OCI-LY3 (cell line): Measurements from ENCODE around the gene PROM1.

Source experiments
- H2AFZ ChIP-seq: fragments of 200-600, 300-600 bp; shearing (Covaris generic); 2 replicates; pipeline ENCODE4 v1.6.0; 2014; ENCODE audit warnings: antibody characterized with exemption, low read depth, low read length
- H3K27ac ChIP-seq: fragments of 200-600, 300-600 bp; sonication (generic); 2 replicates; pipeline ENCODE4 v1.5.1; 2014; ENCODE audit warnings: mild to moderate bottlenecking, low read length, moderate library complexity, mixed read lengths
- H3K27me3 ChIP-seq: fragments of 200-600, 300-600 bp; sonication (generic); 2 replicates; pipeline ENCODE4 v1.6.1; 2014; ENCODE audit warnings: low read depth, low read length, mixed read lengths
- H3K36me3 ChIP-seq: fragments of 200-600, 300-600 bp; sonication (generic); replicated peaks from 2 replicates; pipeline ENCODE3; 2014; ENCODE audit warnings: low read depth, low read length, mixed read lengths
- H3K4me1 ChIP-seq: fragments of 300-600, 200-600 bp; sonication (generic); 2 replicates; pipeline ENCODE4 v1.6.1; 2014; ENCODE audit warnings: low read length, mixed read lengths
- H3K4me2 ChIP-seq: fragments of 200-600, 300-600 bp; sonication (generic); 2 replicates; pipeline ENCODE4 v1.6.1; 2014; ENCODE audit warnings: low read length, mixed read lengths
- H3K4me3 ChIP-seq: fragments of 300-600, 200-600 bp; sonication (generic); 2 replicates; pipeline ENCODE4 v1.5.1; 2014; ENCODE audit warnings: antibody characterized with exemption, mild to moderate bottlenecking, low read length, moderate library complexity
- H3K79me2 ChIP-seq: fragments of 300-600, 200-600 bp; shearing (Covaris generic); 2 replicates; pipeline ENCODE4 v1.6.1; 2014; ENCODE audit warnings: mild to moderate bottlenecking, low read length, mixed read lengths
- H3K9ac ChIP-seq: fragments of 300-600, 200-600 bp; shearing (Covaris generic); 2 replicates; pipeline ENCODE4 v1.6.0; 2014; ENCODE audit warnings: mild to moderate bottlenecking, low read length, moderate library complexity
- H3K9me3 ChIP-seq: fragments of 200-600, 300-600 bp; shearing (Covaris generic); 2 replicates; pipeline ENCODE4 v1.6.1; 2014; ENCODE audit warnings: low read length, mixed read lengths; ENCODE audit not compliant: insufficient read depth
- H4K20me1 ChIP-seq: fragments of 200-600, 300-600 bp; sonication (generic); 2 replicates; pipeline ENCODE4 v1.6.1; 2016; ENCODE audit warnings: low read length, mixed read lengths; ENCODE audit not compliant: insufficient read depth
- EZH2phosphoT487 ChIP-seq: fragments of 200-600 bp; shearing (Covaris generic); IDR thresholded peaks from 2 replicates; pipeline ENCODE4 v1.6.1; 2018; ENCODE audit warnings: antibody characterized with exemption, mixed run types, low read depth
- TF ChIP-seq, protein P1 (sequence below): fragments of 200-600, 300-600 bp; sonication (generic); IDR thresholded peaks from 2 replicates; pipeline ENCODE4 v1.5.1; 2014; ENCODE audit warnings: antibody characterized with exemption, low read length, low read depth

Gene PROM1

DNA sequence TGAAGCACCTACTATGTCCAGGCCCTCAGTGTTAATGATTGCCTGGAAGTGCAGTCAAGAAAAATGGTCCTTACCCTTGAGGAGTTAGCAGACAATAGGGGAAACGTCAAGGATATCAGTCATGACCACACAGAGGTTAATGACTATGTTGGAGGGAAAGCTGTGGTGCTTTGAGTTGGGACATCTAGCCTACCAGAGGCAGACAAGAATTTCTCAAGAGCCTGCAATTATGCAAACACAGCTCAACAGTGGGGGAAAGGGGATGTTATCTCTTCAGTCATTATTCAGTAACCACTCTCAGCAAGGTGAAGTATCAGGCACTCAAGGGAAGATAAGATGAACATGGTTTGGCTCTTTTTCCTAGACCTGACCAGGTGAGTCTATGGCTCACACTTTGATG is 138.3 kb downstream of the PROM1 start:
- TF ChIP-seq, protein P1, sequence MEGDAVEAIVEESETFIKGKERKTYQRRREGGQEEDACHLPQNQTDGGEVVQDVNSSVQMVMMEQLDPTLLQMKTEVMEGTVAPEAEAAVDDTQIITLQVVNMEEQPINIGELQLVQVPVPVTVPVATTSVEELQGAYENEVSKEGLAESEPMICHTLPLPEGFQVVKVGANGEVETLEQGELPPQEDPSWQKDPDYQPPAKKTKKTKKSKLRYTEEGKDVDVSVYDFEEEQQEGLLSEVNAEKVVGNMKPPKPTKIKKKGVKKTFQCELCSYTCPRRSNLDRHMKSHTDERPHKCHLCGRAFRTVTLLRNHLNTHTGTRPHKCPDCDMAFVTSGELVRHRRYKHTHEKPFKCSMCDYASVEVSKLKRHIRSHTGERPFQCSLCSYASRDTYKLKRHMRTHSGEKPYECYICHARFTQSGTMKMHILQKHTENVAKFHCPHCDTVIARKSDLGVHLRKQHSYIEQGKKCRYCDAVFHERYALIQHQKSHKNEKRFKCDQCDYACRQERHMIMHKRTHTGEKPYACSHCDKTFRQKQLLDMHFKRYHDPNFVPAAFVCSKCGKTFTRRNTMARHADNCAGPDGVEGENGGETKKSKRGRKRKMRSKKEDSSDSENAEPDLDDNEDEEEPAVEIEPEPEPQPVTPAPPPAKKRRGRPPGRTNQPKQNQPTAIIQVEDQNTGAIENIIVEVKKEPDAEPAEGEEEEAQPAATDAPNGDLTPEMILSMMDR, result no peak
- no peak for TF ChIP-seq EZH2phosphoT487
- H2AFZ ChIP-seq, result no peak overlapping the region
- H3K9me3 ChIP-seq, result no peaks in the 10 kb centered on the region
- no peaks in the 10 kb centered on the region for H3K27me3 ChIP-seq
- H3K4me2 ChIP-seq, result no peak overlapping the region
- H3K79me2 ChIP-seq, result no peaks in the 10 kb centered on the region
- H3K27ac ChIP-seq, result no peak overlapping the region
- no peak overlapping the region for H3K4me3 ChIP-seq
- no peaks in the 10 kb centered on the region for H4K20me1 ChIP-seq
- H3K9ac ChIP-seq, result no peak overlapping the region
- no peaks in the 10 kb centered on the region for H3K36me3 ChIP-seq
- no peaks in the 10 kb centered on the region for H3K4me1 ChIP-seq

DNA sequence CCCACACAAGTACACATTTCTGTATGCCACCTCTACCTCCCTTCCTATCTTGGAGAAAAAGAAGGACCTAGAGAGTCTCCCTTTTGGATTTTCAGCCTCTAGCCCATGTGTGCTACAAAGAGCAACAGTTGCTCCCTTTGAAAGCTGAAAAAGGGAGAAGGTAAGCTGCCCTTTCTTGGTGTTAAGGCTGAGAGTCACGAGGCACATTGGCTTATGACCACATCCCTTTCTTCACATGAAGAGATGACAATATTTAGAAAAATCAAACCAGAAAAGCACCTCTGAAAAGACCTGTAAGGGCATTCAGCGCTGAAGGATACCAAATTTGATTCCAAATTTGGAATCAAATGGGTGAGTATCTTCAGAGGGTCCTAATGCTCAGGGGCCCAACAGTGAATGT is 138.9 kb downstream of the PROM1 start:
- Histone ChIP-seq H3K4me3 (no peak overlapping the region), H3K27ac (no peak overlapping the region), H3K4me1 (no peaks in the 10 kb centered on the region), H3K9me3 (no peaks in the 10 kb centered on the region), H3K27me3 (no peaks in the 10 kb centered on the region), H4K20me1 (no peaks in the 10 kb centered on the region), H3K36me3 (no peaks in the 10 kb centered on the region), H3K9ac (no peak overlapping the region), H3K79me2 (no peaks in the 10 kb centered on the region), H2AFZ (no peak overlapping the region), H3K4me2 (no peak overlapping the region)
- no peak for TF ChIP-seq EZH2phosphoT487
- TF ChIP-seq, protein P1, result no peak

DNA sequence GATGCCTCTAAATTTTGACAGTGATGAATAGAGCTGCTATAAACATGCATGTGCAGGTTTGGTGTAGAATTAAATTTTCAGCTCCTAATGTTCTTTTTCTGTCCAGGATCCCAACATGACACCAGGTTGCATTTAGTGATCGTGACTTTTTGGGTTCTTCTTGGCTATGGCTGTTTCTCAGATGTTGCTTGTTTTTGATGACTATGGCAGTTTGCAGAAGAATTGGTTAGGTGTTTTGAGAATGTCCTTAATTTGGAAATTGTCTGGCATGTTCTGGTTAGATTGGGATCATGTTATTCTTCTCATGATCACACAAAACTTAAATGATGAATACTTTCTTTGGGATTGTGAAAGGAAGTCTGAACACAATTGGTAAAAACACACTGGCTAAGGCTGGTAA is 141.5 kb downstream of the PROM1 start:
- no peak overlapping the region for H3K4me2 ChIP-seq
- TF ChIP-seq, protein P1, result no peak
- TF ChIP-seq EZH2phosphoT487, result no peak
- no peaks in the 10 kb centered on the region for H3K36me3 ChIP-seq
- no peaks in the 10 kb centered on the region for H3K27me3 ChIP-seq
- H3K27ac ChIP-seq, result no peak overlapping the region
- no peak overlapping the region for H2AFZ ChIP-seq
- H3K9me3 ChIP-seq, result no peaks in the 10 kb centered on the region
- H3K4me1 ChIP-seq, result no peaks in the 10 kb centered on the region
- H4K20me1 ChIP-seq, result no peaks in the 10 kb centered on the region
- no peaks in the 10 kb centered on the region for H3K79me2 ChIP-seq
- no peak overlapping the region for H3K4me3 ChIP-seq
- H3K9ac ChIP-seq, result no peak overlapping the region

DNA sequence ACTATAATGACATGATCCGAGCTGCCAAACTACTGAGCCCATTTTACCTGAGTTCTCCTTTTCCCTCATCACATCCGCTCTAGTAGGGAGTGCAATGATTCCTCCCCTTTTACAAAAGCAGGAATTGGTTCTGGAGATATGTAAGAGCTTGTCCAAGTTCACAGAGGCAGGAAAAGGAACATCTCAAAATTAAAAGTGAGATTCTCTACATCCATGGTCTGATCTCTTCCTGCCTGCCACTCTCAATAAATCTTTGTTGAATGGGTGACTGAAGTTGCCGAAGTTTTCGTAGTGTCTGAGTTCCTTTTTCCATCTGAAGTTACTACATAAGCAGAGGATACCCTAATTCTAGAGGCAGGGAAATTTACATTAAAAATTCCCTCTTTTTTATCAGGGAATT is 145.2 kb downstream of the PROM1 start, which contains the start of gene FGFBP1:
TSS of gene FGFBP1 (minus strand) at position 101 of the 400 bp plus-strand sequence. CDS start 2,108 bp downstream, outside the sequence.
- Histone ChIP-seq H3K9me3 (no peaks in the 10 kb centered on the region), H3K27me3 (no peaks in the 10 kb centered on the region), H3K4me1 (no peaks in the 10 kb centered on the region), H2AFZ (no peak within 1 kb of the TSS), H3K4me2 (no peak within 1 kb of the TSS), H4K20me1 (no peaks in the 10 kb centered on the region), H3K9ac (no peak within 1 kb of the TSS), H3K79me2 (no peaks in the 10 kb centered on the region), H3K4me3 (no peak within 1 kb of the TSS), H3K36me3 (no peaks in the 10 kb centered on the region), H3K27ac (no peak within 1 kb of the TSS)
- TF ChIP-seq, protein P1, result no peak
- no peak for TF ChIP-seq EZH2phosphoT487
